CD4-positive, alpha-beta memory T cell (primary cell): ENCODE measurements around the gene KHNYN. TPM values are rescaled to one million over a fixed set of nuclear protein-coding genes. Genes with fewer than 3 reads are reported as not detected.

Experiments used
- CTCF ChIA-PET: fragments of 350-600 bp; sonication (Branson Sonifier 250); formaldehyde crosslinking; loops from one replicate; lab custom pipeline; 2021; ENCODE audit warnings: inconsistent platforms; ENCODE audit not compliant: partially characterized antibody; lab: Charles Lee
- POLR2A ChIA-PET: fragments of 350-600 bp; sonication (Branson Sonifier 250); formaldehyde crosslinking; loops from one replicate; lab custom pipeline; 2021; ENCODE audit not compliant: partially characterized antibody; lab: Charles Lee
- DNase-seq, 5 donors: peaks; one replicate each; pipeline versions ENCODE4 v3.0.0 to v3.0.0-alpha.2; 2020 to 2022; ENCODE audit warnings: mixed read lengths in 1 of 5
- H3K27ac ChIP-seq: one replicate; pipeline ENCODE4 v1.7.0; 2013; ENCODE audit warnings: low read depth, low read length
- H3K27me3 ChIP-seq: 2 replicates; pipeline ENCODE4 v1.7.0; 2013; ENCODE audit warnings: mild to moderate bottlenecking, low read length, moderate library complexity; ENCODE audit not compliant: insufficient read depth
- H3K36me3 ChIP-seq: 2 replicates; pipeline ENCODE4 v1.7.0; 2013; ENCODE audit warnings: mild to moderate bottlenecking, low read length, moderate library complexity; ENCODE audit not compliant: insufficient read depth
- H3K4me1 ChIP-seq: 2 replicates; pipeline ENCODE4 v1.7.0; 2013; ENCODE audit warnings: mild to moderate bottlenecking, low read length, moderate library complexity; ENCODE audit not compliant: insufficient read depth
- H3K4me3 ChIP-seq, 2 donors: one replicate each; pipeline ENCODE4 v1.7.0; 2013; ENCODE audit warnings: low read length in 2 of 2, mild to moderate bottlenecking in 1 of 2
- H3K9me3 ChIP-seq, 2 donors: one replicate each; pipeline ENCODE4 v1.7.0; 2013; ENCODE audit warnings: low read length in 2 of 2, control low read depth in 1 of 2; ENCODE audit not compliant: control insufficient read depth in 1 of 2
- H3K27ac Mint-ChIP-seq, 7 donors: one replicate each; pipeline ENCODE4 v1.8.0; 2020 to 2021; ENCODE audit warnings: mixed read lengths in 7 of 7, mild to moderate bottlenecking in 6 of 7, inconsistent platforms in 3 of 7, moderate library complexity in 3 of 7
- H3K27me3 Mint-ChIP-seq, 2 donors: one replicate each; pipeline ENCODE4 v1.8.0; 2020 to 2021; ENCODE audit warnings: mixed read lengths in 2 of 2
- H3K36me3 Mint-ChIP-seq, 2 donors: one replicate each; pipeline ENCODE4 v1.8.0; 2020 to 2021; ENCODE audit warnings: mixed read lengths in 2 of 2, inconsistent platforms in 1 of 2, mild to moderate bottlenecking in 1 of 2
- H3K4me1 Mint-ChIP-seq, 4 donors: one replicate each; pipeline ENCODE4 v1.8.0; 2020 to 2021; ENCODE audit warnings: mixed read lengths in 4 of 4, mild to moderate bottlenecking in 1 of 4
- H3K4me3 Mint-ChIP-seq, 8 donors: one replicate each; pipeline ENCODE4 v1.8.0; 2020 to 2021; ENCODE audit warnings: mixed read lengths in 8 of 8, mild to moderate bottlenecking in 7 of 8, moderate library complexity in 6 of 8, inconsistent platforms in 3 of 8
- H3K9me3 Mint-ChIP-seq, 8 donors: one replicate each; pipeline ENCODE4 v1.8.0; 2020 to 2021; ENCODE audit warnings: mixed read lengths in 8 of 8, mild to moderate bottlenecking in 5 of 8, inconsistent platforms in 3 of 8, moderate library complexity in 1 of 8
- intact Hi-C: fragments of 100-400 bp; cut with micrococcal nuclease; formaldehyde crosslinking; loops from one replicate; pipeline ENCODE4 v1.15.1; 2023
- polyA plus RNA-seq, 2 donors: library from polyadenylated mRNA; unstranded; fragments of 300-500 nt; fragmentation: Illumina TruSeq; gene quantifications; one replicate each; pipeline ENCODE4 v1.2.3, GENCODE V29; 2021
- total RNA-seq, 2 experiments: library from RNA; stranded (reverse); gene quantifications; one replicate each; pipeline ENCODE4 v1.2.3, GENCODE V29; 2021

The KHNYN gene
- total and polyA plus RNA-seq, 4 experiments from 2014 or later: 11.6 to 142 (median 78.9) TPM

DNA sequence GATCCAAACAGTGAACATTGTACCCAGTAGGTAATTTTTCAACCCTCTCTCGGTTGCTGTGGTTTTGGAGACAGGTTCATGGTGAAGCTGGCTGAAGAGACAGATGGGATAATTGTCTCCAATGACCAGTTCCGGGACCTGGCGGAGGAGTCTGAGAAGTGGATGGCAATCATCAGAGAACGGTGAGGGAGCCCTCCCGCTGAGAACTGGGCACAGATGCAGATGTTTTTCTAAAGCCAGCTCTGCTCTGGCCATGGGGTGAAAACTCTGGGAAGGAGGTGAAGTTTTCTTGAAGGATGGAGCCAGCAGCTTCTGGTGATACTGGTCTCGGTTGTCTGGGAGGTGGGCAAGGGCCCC is 6.2 kb downstream of the KHNYN start:
- Histone ChIP-seq H3K4me3 (no peak overlapping the region), H3K27me3 (no peaks in the 10 kb centered on the region), H3K4me1 (peaks cover 44% of the 10 kb centered on the region), H3K36me3 (peaks cover 65% of the 10 kb centered on the region), H3K9me3 (no peaks in the 10 kb centered on the region), H3K27ac (peak overlapping the region; percentile 20)
- Mint-ChIP-seq H3K36me3 (peaks cover 43 to 81% of the 10 kb centered on the region in 2 donors), H3K27ac (peak overlapping the region in 4 of 7 donors; percentile 42 to 92 (median 66)), H3K4me1 (peaks cover 30 to 76% (median 53%) of the 10 kb centered on the region in 4 donors), H3K27me3 (no peaks in the 10 kb centered on the region), H3K9me3 (no peaks in the 10 kb centered on the region), H3K4me3 (no peak overlapping the region)
- DNase-seq: no peak
- POLR2A ChIA-PET: interaction anchor here (1.0 to 9.9 kb wide), 8 partner anchors 8 to 281 kb away, joined by 3 to 215 read pairs (median 8); partner anchors contain the start of genes ADCY4, CBLN3, KHNYN and LTB4R
- intact Hi-C loops: loop anchor here (1.0 to 5.0 kb wide), 2 partner anchors 103 to 379 kb away; no protein-coding TSS in a partner anchor
- CTCF ChIA-PET: interaction anchor here (0.7 to 24.1 kb wide), 18 partner anchors 11 to 222 kb away, joined by 3 to 791 read pairs (median 6); partner anchors contain the start of genes ADCY4, CIDEB, LTB4R and LTB4R2

DNA sequence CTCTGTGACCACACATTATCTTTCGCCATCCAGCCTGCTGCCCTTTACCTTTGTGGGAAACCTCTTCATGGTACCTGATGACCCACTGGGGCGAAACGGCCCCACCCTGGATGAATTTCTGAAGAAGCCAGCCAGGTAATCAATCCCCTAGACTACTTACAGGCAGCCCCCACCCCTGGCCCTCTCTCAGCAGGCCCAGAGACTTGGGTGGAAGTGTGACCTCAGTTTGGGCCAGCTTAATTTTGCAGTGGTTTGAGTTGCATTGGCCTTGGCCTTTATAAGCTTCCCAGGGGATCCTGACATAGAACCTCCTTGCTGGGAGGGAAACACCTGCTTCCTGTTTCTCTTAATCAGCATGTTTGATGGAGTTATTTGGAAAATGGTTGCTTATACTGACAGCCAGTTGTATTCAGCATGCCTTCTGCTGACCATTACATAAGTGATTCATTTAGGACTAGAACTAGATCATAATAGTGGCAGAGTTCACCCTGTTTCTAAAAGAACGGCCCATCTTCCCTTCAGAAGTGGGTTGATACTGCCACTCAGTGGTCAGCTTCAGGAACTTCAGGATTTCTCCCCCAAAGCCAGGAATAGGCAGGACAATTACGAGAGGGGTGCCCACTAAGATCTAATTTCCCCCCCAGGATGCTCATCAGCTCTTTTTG is 6.7 kb downstream of the KHNYN start:
- peak; percentile 48 to 62 (median 59) for DNase-seq
- H3K27me3 Mint-ChIP-seq: no peaks in the 10 kb centered on the region
- intact Hi-C loops: loop anchor here (1.0 to 5.0 kb wide), 2 partner anchors 103 to 379 kb away; no protein-coding TSS in a partner anchor
- H3K4me1 ChIP-seq: peaks cover 44% of the 10 kb centered on the region
- peak overlapping the region; percentile 67 to 92 (median 83) for H3K27ac Mint-ChIP-seq
- H3K27me3 ChIP-seq: no peaks in the 10 kb centered on the region
- POLR2A ChIA-PET: interaction anchor here (1.0 to 9.9 kb wide), 11 partner anchors 9 to 322 kb away, joined by 3 to 215 read pairs (median 5); partner anchors contain the start of genes ADCY4, CBLN3, DCAF11 and KHNYN
- CTCF ChIA-PET: interaction anchor here (0.7 to 24.1 kb wide), 27 partner anchors 11 to 327 kb away, joined by 3 to 791 read pairs (median 4); partner anchors contain the start of genes ADCY4, CIDEB, LTB4R and LTB4R2
- H3K9me3 Mint-ChIP-seq: no peaks in the 10 kb centered on the region
- peaks cover 65% of the 10 kb centered on the region for H3K36me3 ChIP-seq
- peaks cover 43 to 80% of the 10 kb centered on the region in 2 donors for H3K36me3 Mint-ChIP-seq
- peak overlapping the region in 5 of 8 donors; percentile 20 to 84 (median 31) for H3K4me3 Mint-ChIP-seq
- H3K9me3 ChIP-seq: no peaks in the 10 kb centered on the region
- H3K27ac ChIP-seq: peak overlapping the region; percentile 20
- H3K4me1 Mint-ChIP-seq: peaks cover 25 to 76% (median 51%) of the 10 kb centered on the region in 4 donors
- H3K4me3 ChIP-seq: no peak overlapping the region

DNA sequence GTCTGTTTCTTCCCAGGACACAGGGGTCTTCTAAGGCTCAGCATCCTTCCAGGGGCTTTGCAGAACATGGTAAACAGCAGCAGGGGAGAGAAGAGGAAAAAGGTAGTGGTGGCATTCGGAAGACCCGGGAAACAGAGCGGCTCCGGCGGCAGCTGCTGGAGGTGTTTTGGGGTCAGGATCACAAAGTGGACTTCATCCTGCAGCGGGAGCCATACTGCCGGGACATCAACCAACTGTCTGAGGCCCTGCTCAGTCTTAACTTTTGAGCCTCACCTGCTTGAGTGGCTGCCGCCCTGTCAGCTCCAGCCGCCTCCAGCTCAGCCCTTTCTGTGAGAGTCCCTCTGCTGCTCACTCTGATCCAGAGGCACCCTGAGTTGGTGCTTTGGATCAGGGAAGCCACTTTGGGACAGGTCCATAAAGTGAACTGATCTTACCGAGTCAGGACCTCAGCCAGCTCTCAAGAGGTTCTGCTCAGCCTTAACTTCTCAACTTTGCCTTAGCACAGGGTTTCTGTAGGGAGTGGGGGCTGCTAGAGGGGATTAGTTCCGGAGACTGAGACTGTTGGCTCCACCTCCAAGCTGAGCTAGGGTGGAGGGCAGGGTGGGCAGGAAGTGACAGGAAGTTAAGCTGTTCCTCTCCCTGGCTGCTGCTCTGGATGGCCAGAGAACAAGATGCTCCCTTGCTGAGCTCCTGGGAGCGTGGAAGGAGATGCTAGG is 7.4 kb downstream of the KHNYN start:
- Histone ChIP-seq H3K27me3 (no peaks in the 10 kb centered on the region), H3K4me3 (no peak overlapping the region), H3K36me3 (peaks cover 60% of the 10 kb centered on the region), H3K27ac (peak overlapping the region; percentile 20), H3K9me3 (no peaks in the 10 kb centered on the region), H3K4me1 (peaks cover 43% of the 10 kb centered on the region)
- H3K9me3 Mint-ChIP-seq: no peaks in the 10 kb centered on the region
- ChIA-PET CTCF (interaction anchor here (0.9 to 24.1 kb wide), 26 partner anchors 12 to 327 kb away, joined by 3 to 791 read pairs (median 4); partner anchors contain the start of genes ADCY4, CIDEB, LTB4R and LTB4R2), POLR2A (interaction anchor here (1.0 to 9.9 kb wide), 11 partner anchors 9 to 322 kb away, joined by 3 to 215 read pairs (median 5); partner anchors contain the start of genes ADCY4, CBLN3, DCAF11 and KHNYN)
- peaks cover 24 to 76% (median 51%) of the 10 kb centered on the region in 4 donors for H3K4me1 Mint-ChIP-seq
- intact Hi-C loops: loop anchor here (5.0 kb wide), 1 partner anchor 380 kb away; no protein-coding TSS in a partner anchor
- no peaks in the 10 kb centered on the region for H3K27me3 Mint-ChIP-seq
- DNase-seq: no peak
- H3K36me3 Mint-ChIP-seq: peaks cover 38 to 77% of the 10 kb centered on the region in 2 donors
- peak overlapping the region; percentile 67 to 92 (median 83) for H3K27ac Mint-ChIP-seq
- peak overlapping the region in 5 of 8 donors; percentile 20 to 84 (median 31) for H3K4me3 Mint-ChIP-seq

DNA sequence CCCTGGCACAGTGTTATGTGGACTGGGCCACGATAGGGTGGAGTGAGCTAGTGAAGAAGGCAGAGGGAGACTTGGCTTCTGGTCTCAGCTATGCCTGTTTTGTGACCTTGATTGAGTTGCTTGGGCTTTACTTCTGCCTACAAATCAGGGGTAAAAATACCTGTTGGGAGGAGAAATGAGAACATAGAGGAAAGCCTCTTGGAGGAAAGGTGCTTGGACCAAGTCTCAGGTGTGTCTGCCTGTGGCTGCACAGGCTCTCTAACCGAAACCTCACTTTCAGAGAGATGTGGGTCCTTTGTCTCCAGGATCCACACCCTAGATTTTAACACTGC is 7.9 kb downstream of the KHNYN start:
- Histone ChIP-seq H3K27me3 (no peaks in the 10 kb centered on the region), H3K4me1 (peaks cover 37% of the 10 kb centered on the region), H3K36me3 (peaks cover 55% of the 10 kb centered on the region), H3K27ac (peak overlapping the region; percentile 20), H3K4me3 (no peak overlapping the region), H3K9me3 (no peaks in the 10 kb centered on the region)
- no peak for DNase-seq
- POLR2A ChIA-PET: interaction anchor here (1.2 to 9.9 kb wide), 8 partner anchors 10 to 195 kb away, joined by 3 to 215 read pairs (median 8); partner anchors contain the start of genes ADCY4, CBLN3, KHNYN and LTB4R
- peaks cover 24 to 81% (median 55%) of the 10 kb centered on the region in 4 donors for H3K4me1 Mint-ChIP-seq
- CTCF ChIA-PET: interaction anchor here (0.9 to 24.1 kb wide), 18 partner anchors 12 to 328 kb away, joined by 3 to 791 read pairs (median 5); partner anchors contain the start of genes ADCY4, CIDEB, LTB4R and LTB4R2
- H3K4me3 Mint-ChIP-seq: peak overlapping the region in 1 of 8 donors; percentile 44
- peaks cover 38 to 80% of the 10 kb centered on the region in 2 donors for H3K36me3 Mint-ChIP-seq
- peak overlapping the region in 6 of 7 donors; percentile 22 to 89 (median 48) for H3K27ac Mint-ChIP-seq
- intact Hi-C loops: loop anchor here (5.0 kb wide), 1 partner anchor 380 kb away; no protein-coding TSS in a partner anchor
- H3K9me3 Mint-ChIP-seq: peaks cover 0 to under 1% (median 0%) of the 10 kb centered on the region in 8 donors
- H3K27me3 Mint-ChIP-seq: no peaks in the 10 kb centered on the region

DNA sequence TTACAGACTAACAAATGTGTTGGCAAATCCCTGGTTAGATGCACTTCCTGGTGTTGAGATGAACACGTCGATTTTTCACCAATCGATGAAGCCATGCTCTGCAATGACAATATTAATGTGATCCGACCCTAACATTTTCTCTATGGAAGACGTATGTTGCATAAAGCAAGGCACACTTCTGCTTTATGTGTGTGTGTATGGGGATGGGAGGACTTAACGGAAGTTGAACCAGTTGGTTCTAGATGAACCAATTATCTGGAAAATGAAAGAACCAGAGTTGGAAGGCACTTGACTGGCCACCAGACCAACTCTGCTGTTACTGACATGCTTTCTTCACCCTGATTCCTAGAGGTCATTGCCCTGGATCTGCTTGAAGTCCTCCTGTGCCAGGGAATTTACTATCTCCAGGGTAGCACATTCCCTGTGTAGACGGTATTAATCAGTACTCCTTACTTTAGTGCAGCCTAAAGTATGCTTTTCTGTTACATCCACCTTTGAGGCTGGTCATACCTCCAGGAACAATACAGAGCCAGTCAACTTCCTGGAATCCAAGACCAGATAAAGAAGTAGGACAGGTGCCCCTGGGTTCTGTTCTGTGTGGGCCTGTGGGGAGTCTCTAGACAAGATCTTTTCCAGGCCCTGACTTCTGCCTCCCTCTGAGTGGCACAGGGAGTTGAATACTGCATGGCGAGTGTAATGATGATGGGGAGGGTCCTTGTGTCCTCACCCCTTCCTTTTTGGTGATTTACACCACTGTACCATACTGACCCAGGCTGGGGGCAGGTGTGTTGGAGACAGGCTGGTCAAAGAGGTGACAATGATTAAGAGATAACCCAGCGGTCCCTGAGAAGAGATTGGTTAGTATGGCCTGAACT is 8.7 kb downstream of the KHNYN start:
- Mint-ChIP-seq H3K27me3 (no peaks in the 10 kb centered on the region), H3K36me3 (peaks cover 30 to 75% of the 10 kb centered on the region in 2 donors), H3K27ac (peak overlapping the region in 4 of 7 donors; percentile 53 to 67 (median 56)), H3K9me3 (peaks cover 0 to 2% (median 0%) of the 10 kb centered on the region in 8 donors), H3K4me1 (peaks cover 28 to 82% (median 56%) of the 10 kb centered on the region in 4 donors), H3K4me3 (peak overlapping the region in 1 of 8 donors; percentile 11)
- POLR2A ChIA-PET: interaction anchor here (9.5 to 9.9 kb wide), 2 partner anchors 11 to 102 kb away, joined by 176 to 215 read pairs; partner anchors contain the start of genes ADCY4, CBLN3, KHNYN and RIPK3
- intact Hi-C loops: loop anchor here (5.0 kb wide), 1 partner anchor 381 kb away; no protein-coding TSS in a partner anchor
- Histone ChIP-seq H3K27me3 (no peaks in the 10 kb centered on the region), H3K4me1 (peaks cover 41% of the 10 kb centered on the region), H3K36me3 (peaks cover 47% of the 10 kb centered on the region), H3K9me3 (no peaks in the 10 kb centered on the region), H3K27ac (no peak overlapping the region), H3K4me3 (no peak overlapping the region)
- CTCF ChIA-PET: interaction anchor here (1.2 to 24.1 kb wide), 7 partner anchors 13 to 196 kb away, joined by 3 to 791 read pairs (median 30); partner anchors contain the start of genes ADCY4, CIDEB, LTB4R and LTB4R2
- DNase-seq: no peak
